GM18502 (cell line): ENCODE results near the gene NEDD4L.
"Not testable (repeated sequence)": the region's sequence is repeated elsewhere in the genome, so short reads cannot be mapped to it uniquely, and the experiment has no call there.

Experiments used
- ATAC-seq: cut with Tn5 transposase; IDR thresholded peaks from one replicate; pipeline ENCODE4 v1.9.1; 2021; ENCODE audit warnings: mild to moderate bottlenecking; ENCODE audit not compliant: unreplicated experiment, poor library complexity

The NEDD4L gene

DNA sequence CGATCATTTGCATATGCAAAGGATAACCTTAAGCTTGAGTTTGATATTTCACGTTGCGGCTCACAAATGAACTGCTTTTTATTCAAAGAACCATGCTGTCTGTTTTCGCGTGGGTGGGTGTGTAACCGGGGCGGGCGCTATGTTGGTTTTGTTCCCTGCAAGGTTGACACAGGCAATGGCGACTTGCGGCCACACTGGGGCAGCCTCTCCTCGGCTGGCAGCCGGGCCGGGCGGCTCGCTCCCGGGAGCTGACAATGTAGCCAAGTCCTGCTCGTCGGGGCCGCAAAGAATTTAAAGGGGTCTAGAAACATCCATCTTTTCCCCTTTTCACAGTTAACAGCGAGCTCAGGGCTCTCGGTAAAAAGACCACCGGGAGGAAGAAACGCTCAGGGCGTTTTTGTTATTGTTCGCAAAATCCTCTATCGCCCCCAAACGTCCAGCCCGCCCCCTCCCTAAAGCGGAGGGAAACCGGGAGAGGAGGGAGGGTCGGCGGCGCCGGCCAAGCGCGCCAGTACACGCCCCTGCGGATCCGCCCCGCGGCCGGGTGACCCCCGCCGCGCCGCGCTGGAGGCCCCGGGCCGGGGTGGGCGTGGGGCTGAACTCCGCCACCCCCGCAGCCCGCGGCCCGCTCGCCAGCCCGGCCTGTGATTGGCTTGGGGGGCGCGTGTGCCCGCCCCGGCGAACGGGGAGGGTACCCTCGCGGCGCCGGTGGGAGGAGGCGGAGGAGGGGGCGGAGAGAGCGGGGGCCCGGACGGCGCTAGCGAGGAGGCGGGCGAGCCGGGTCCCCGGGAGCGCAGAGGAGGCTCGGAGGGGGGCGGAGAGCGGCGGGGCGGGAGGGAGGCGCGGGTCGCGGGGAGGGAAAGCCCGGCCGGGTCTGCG, at the start of gene NEDD4L:
TSS of gene NEDD4L (plus strand) at position 736 of the 879 bp plus-strand sequence. CDS start 435 bp downstream, outside the sequence.
- ATAC-seq = peak; percentile 76

DNA sequence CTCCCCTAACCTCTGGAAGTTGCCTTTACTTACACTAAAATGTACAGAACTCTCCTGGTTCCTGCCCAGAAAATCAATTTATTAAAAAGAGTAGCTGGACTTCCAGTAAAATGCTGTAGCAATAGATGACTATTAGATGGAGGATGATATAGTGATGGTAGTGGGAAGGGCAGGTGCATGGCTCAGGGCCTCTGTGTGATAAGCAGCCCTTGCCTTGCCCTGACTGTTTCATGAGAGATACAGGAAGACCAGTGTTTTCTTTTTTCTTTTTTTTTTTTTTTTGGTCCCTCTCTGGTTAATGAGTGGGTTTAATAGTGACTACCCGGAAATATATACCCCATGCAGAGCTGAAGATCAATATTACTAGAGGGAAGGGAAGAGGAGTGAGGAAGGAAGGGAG, 48.7 kb upstream of the NEDD4L start:
- no peak for ATAC-seq

DNA sequence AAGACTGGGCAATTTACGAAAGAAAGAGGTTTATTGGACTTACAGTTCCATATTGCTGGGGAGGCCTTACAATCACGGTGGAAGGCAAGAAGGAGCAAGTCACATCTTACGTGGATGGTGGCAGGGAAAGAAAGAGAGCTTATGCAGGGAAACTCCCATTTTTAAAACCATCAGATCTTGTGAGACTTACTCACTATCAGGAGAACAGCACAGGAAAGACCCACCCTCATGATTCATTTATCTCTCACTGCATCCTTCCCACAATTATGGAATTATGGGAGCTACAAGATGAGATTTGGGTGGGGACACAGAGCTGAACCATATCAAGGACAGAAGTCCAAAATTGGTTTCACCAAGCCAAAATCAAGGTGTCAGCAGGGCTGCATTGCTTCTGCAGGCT, 47.1 kb upstream of the NEDD4L start:
- ATAC-seq = not testable (repeated sequence)

DNA sequence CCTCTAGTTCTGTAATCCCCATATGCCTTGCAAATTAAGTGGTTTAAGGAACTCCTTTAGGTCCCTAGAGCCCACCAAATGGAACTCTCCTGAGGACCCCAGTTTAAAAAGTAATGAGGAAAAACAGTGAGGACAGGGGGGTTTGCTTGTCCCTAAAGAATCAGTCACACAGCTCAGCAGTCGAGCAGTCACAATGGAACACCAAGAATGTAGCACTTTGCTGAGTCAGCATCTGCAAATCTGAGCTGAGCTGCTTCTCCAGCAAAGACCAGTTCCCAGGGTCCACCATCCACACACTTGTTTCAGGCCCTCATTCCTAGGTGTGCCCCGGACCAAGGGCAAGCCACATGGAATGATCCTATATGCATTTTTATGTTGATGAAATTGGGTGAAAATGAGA, 46.2 kb upstream of the NEDD4L start:
- ATAC-seq = no peak

DNA sequence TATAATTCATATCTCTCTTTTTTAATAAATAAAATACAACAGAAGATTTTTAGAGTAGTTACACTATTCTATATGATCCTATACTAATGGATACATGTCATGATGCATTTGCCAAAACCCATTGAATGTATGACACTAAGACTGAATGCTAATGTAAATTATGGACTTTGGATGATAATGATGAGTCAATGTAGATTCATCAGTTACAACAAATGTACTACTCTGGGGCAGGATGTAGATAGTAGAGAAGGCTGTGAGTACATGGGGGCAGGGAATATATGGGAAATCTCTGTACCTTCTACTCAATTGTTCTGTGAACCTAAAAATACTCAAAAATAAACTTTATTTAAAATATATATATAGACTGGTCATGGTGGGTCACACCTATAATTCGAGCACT, 45.6 kb upstream of the NEDD4L start:
- ATAC-seq = no peak

DNA sequence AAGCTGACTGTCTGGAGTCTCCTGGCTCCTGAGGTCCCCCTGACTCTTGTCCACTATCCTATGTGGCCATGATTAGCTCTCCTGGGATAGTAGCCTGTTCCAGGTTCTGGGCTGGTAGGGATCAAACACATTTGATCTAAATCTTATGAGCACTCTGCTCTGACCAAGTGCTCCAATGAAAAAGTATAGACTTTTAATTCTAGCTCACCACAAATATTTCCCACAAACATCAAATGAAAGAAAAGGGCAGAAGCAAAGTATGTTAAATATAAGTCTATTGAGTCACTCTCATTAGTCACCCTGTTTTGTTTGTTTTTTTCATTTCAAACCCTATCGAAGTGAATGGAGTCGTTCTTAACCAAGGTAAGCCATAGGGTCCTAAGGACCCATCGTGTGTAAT, 39.7 kb upstream of the NEDD4L start:
- no peak for ATAC-seq

DNA sequence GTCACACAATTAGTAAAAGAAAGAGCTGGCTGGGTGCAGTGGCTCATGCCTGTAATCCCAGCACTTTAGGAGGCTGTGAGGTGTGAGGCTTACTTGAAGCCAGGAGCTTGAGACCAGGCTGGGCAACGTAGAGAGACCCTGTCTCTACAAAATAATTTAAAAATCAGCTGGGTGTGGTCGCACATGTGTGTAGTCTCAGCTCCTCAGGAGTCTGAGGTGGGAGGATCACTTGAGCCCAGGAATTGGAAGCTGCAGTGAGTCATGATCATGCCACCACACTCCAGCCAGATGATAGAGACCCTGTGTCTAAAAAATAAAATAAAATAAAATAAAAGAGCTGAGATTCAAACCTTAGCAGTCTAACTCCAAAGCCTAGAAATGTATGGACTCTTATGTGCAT, 39.0 kb upstream of the NEDD4L start:
- ATAC-seq = no peak

DNA sequence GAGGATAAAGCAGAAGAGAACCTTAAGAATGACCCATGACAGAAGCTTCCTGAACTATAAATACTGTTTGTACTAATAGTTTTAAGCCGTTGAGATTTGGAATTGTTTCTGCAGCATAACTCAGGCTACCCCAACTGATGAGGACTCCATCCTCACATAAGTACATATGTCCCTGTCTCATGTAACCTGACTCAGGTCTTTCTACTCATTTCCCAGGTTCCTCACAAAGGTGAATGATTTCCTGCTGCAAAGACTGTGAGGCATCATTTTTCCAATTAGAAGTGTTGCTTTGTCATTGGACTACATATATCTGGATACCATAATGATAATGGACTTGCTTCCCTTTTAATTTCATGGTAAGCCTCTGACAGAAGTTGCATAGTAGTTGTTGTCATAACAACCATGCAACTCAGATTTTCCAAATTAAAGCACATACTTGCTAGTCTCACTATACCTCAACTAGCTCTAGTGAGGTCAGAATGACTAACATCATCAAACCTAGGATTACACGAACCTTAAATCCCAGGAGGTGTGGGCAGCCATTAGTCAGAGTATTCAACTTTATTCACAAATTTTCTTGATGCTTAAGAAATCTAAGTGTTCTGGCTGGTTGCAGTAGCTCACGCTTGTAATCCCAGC, 38.0 kb upstream of the NEDD4L start:
- ATAC-seq = no peak

DNA sequence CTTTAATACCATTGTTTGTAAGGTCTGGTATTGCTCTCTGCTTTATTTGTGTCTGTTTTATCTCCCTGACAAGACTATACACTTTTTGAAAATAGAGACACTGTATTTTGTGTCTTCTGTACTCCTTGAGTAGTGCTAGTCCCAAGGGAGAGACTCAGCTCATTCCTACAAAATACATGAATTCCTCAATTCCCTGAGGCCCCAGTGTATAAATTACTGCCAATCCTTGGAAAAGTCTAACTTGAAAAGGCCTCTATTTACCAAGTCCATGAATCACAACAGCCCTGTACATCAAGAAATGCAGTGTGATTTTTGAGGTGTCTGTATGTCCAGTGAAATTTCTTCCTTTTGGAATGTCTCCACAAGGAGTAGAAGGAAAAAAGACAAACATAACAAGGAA, 34.9 kb upstream of the NEDD4L start:
- no peak for ATAC-seq

DNA sequence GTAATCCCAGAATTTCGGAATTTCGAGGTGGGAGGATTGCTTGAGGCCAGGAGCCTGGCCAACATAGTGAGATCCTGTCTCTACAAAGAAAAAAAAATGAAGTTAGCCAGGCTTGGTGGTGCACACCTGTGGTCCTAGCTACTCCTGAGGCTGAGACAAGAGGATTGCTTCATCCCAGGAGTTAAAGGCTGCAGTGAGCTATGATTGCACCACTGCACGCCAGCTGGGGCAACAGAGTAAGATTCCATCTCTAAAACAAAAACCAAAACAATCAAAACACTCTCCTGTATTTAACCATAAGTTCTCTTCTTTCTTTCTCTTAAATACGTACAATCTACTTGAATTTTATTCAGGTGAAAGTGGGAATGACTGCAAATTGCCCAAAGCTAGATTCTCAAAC, 33.8 kb upstream of the NEDD4L start:
- no peak for ATAC-seq

DNA sequence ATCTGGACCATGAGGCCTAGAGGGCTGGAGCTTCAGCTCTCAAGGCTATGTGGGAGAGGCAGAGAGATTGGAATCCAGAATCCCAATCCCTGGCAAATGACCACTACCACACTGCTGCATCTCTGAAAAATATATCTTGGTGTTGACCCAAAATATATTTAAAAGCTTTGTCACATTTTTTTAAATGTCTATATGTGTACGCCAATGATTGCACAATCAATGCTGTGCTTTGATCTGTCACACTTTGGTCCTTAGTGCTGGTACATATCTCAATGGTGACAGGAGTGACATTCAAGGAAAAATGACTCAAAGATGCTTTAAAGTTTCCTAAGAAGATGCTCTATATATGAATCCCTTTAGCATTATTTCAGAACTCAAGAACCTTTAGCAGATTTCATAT, 31.7 kb upstream of the NEDD4L start:
- no peak for ATAC-seq

DNA sequence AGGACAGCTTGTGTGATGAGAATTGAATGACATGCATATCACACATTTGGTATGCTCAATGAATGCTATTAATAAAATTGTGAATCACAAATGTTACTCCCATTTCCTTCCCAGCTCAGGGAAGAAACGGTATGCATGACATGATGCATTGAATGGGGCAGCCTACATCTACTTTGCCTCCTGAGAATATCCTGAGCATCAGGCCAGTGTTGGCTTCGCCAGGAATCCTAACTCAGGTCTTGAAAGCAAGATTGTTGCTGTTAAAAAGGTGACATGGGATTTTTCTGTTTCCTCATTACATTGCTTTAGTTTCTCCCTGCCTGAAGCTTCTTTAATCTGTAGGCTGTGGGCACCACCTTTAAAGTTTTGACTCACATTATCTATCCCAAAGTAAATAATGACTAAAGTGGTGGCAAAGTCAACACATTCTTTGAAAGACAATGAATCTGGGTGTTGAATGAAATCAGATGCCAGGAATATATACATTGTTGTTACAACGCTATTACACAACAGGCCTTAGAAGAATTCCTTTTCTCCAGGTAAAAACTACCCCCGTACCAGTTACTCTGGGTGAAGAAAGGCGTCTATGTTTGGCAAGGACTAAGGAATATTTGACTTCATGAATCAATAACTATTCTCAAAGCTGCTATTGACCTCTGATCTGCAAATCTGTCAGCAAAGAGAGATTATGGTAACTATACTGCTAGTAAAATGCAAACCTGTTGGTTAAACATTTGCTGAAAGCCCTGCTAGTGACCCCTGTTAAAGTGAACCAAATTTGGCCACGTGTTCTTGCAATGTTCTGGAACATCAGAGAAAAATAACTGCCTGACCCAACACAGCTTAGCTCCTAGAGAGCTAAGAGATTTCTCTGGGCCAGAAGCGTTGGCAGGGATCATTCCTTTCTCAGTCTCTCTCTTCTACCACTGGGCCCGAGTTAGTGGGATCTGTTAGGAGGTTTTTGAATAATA, 30.5 kb upstream of the NEDD4L start:
- ATAC-seq = no peak

DNA sequence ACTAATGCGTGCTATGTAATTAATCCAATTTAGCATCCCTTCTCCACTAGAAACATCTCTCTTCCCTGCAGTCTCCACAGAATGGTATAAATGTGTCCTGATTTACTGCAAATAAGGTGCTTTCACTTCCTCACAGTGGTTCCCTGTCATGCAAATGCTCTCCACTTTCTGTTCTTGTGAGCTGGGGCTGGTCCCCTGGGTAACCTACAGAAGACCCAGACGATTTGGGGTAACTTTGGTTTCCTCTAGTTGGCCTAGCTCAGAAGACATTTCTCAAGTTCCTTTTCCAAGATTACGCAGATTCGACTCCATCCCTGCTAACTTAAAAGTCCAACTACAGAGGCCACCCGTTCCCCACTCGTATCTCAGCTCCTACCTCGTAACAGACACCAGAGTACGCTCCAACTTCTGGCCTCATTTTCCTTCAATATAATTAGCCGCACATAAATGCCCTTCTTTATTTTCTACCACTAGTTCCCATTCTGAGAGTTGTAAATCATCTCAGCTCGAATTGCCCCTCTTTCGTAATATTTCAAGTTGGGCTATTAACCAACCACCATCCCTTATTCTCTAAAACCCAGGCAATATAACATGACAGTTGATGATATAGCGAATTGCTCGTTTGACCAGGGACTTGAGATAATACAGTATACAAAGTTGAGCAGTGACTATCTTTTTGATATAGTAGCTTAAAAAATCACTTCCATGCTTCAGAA, 28.8 kb upstream of the NEDD4L start:
- peak; percentile 100 for ATAC-seq

DNA sequence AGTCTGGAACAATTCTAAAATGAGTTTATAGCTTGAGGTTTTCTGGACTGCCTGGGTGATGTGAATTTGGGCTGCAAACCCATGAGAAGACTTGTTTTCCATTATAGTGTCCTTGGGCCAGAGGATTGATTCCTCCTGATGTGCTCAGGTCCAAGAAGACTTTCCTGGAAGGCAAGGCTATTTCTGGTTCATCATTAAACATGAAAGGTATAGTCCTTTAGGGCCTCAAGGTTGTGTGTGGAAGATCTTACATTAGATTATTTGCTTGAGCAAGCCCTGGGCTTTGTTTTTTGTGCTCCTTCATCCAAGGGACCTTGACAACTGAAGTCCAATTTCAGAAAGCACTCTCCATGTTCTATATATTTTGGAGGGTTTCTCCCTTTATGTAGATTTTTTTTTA, 26.8 kb upstream of the NEDD4L start:
- no peak for ATAC-seq

DNA sequence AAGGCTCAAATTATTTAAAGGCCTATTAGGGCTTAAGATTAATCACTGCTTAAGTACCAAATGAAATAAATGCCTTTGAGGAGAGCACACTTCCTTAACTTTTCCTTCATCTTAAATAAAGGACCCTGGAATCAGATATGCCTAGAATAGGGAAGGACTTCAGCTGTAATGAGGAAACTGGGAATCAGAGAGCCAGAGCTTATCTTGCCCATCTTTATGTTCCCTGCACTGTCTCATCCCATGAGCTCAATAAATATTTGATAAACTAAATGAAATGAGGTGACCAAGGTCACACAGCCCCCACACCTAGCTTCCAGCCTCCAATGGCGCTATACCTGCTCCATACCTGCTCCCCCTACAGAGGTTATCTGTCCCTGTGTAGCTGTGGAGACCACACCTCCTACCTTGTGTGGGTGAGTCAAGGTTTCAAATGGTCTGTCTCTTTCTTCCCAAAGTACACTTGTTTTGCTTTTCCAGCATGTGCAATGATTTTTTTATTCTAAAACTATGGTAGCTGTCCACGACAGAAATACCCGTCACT, 23.4 kb upstream of the NEDD4L start:
- ATAC-seq = no peak

DNA sequence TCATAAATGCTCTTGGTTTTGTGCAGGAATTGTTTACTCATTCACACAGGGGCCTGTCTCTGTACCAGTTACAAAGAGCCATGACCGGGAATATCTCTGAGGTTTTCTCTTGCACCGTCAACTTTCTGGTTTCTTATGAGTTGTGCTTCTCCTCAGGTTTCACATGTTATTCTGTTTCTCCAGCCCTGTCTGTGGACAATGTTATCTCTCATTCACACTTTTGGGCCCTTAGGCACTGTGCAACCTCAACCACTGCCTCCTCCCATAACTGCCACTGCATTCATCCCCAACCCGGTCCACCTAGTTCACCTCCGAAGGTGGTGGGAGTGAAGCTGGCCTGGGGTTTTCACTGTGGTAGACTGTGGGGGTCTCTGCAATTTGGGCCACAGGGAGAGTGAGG, 22.5 kb upstream of the NEDD4L start:
- no peak for ATAC-seq

DNA sequence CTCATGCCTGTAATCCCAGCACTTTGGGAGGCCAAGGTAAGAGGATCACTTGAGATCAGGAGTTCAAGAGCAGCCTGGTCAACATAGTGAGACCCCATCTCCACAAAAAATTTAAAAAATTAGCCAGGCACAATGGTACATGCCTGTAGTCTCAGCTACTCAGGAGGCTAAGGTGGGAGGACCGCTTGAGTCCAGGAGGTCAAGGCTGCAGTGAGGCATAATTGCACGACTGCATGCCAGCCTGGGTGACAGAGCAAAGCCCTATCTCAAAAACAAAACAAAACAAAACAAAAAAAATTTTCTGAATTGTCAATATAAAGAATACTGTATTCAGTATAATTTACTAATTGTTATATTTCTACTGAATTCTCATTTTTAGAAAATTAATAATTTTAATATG, 20.9 kb upstream of the NEDD4L start:
- no peak for ATAC-seq

DNA sequence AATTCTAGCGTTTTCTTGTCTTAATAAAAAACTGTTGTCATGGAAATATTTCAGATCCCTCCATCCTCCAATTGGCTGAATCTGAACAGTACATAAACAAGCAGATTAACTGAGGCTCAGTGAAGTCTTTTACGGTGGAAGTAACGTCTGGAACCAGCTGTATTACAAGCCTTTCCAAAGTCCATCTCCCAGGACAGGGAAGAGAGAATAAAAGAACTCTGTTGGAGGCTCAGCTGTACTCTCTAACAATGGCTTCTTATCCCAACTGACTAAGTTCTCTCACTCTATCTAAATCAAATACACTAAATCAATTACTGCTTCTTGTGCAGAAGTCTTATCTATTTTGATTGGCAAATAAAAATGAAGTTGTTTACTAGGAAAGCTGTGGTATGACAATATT, 19.9 kb upstream of the NEDD4L start:
- ATAC-seq = no peak

DNA sequence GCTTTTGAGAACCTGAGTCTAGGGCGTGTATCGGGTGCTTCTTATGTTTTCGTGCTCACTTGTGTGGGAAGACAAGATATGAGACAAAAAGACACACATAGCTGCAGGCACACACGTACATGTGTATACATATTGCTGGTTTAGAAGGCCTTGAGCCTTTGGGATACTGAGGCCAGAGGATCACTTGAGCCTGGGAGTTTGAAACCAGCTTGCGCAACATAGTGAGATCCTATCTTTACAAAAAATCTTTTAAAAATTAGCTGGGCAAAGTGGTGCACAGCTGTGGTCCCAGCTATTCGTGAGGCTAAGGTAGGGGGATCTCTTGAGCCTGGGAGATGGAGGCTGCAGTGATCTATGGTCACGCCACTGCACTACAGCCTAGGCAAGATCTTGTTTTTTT, 18.8 kb upstream of the NEDD4L start:
- ATAC-seq = no peak

DNA sequence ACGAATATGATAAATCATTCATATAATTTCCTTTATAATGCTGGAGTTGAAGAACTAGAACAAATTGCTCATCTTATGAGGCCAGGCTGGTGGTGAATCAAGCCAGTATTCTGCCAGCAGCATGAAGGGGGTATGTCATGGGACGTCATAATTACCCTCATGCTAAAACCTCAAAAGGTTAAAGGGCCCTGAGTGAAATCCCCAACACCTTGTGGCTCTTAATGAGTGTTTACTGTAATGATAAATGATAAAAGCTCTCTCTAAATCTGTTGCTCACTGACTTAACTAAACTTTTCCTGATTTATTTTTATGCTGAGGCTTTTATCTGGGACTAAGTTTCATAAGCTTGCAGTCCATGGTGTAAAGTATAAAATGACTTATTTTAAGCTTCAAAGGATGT, 18.3 kb upstream of the NEDD4L start:
- no peak for ATAC-seq
